Lung (tissue), 12 donors: Measurements from ENCODE around the gene STARD13. TPM values are rescaled to one million over a fixed set of nuclear protein-coding genes. Genes with fewer than 3 reads are reported as not detected.
A peak's percentile ranks its signal among the peaks of the same experiment; 100 is the strongest.

ENCODE experiments used
- ATAC-seq: fragments of 200-7000 bp; cut with Tn5 transposase; one replicate; pipeline ENCODE4 v1.9.1; 2020; ENCODE audit warnings: moderate number of reproducible peaks; ENCODE audit not compliant: insufficient read depth, low FRiP score
- DNase-seq, 3 donors: peaks; one replicate each; pipeline ENCODE4 v3.0.0-alpha.2; 2013 to 2017
- H3K27ac ChIP-seq, 2 donors: one replicate each; pipeline ENCODE4 v1.5.1; 2013; ENCODE audit warnings: mild to moderate bottlenecking in 2 of 2, moderate library complexity in 2 of 2, control low read depth in 1 of 2, inconsistent platforms in 1 of 2, low read depth in 1 of 2, low read length in 1 of 2
- H3K27me3 ChIP-seq, 3 donors: one replicate each; pipeline ENCODE4 v1.5.1; 2013; ENCODE audit warnings: low read length in 2 of 3; ENCODE audit not compliant: control insufficient read depth in 3 of 3, insufficient read depth in 3 of 3
- H3K36me3 ChIP-seq, 4 donors: one replicate each; pipeline ENCODE4 v1.5.1; 2013; ENCODE audit warnings: low read length in 4 of 4, mild to moderate bottlenecking in 1 of 4, moderate library complexity in 1 of 4; ENCODE audit not compliant: control insufficient read depth in 4 of 4, insufficient read depth in 4 of 4
- H3K4me1 ChIP-seq, 5 donors: one replicate each; pipeline ENCODE4 v1.5.1; 2013; ENCODE audit warnings: low read length in 5 of 5, mild to moderate bottlenecking in 2 of 5, moderate library complexity in 1 of 5; ENCODE audit not compliant: control insufficient read depth in 5 of 5, insufficient read depth in 5 of 5
- H3K4me3 ChIP-seq: one replicate; pipeline ENCODE4 v1.5.1; 2013; ENCODE audit warnings: mild to moderate bottlenecking, control low read depth, moderate library complexity
- H3K9ac ChIP-seq, 2 donors: one replicate each; pipeline ENCODE4 v1.5.1; 2013; ENCODE audit warnings: low read length in 2 of 2, control low read depth in 1 of 2; ENCODE audit not compliant: insufficient read depth in 1 of 2
- H3K9me3 ChIP-seq, 4 donors: one replicate each; pipeline ENCODE4 v1.5.1; 2013; ENCODE audit warnings: low read length in 3 of 4, mild to moderate bottlenecking in 1 of 4, moderate library complexity in 1 of 4; ENCODE audit not compliant: control insufficient read depth in 4 of 4, insufficient read depth in 3 of 4
- WGBS, 2 donors: extraction: QIAGEN DNeasy Blood & Tissue Kit; methylation state at CpG; one replicate each; pipeline ENCODE4 v1.1.7; 2013; 5-methylcytosine and 5-hydroxymethylcytosine counted together
- polyA plus RNA-seq, 2 donors: library from polyadenylated mRNA; stranded (reverse); fragments of 200-250 nt; gene quantifications; one replicate each; pipeline ENCODE4 v1.2.1, GENCODE V29; 2013
- total RNA-seq, 2 donors: library from RNA; depleted of rRNA in 1 of 2; stranded (reverse); fragments of >200 nt in 1 of 2; gene quantifications; one replicate each; pipeline ENCODE4 v1.2.1, GENCODE V29; 2014 to 2021
- TF ChIP-seq, protein P1 (sequence below): IDR thresholded peaks from 2 replicates; pipeline ENCODE4 v1.5.1; 2012; ENCODE audit warnings: mild to moderate bottlenecking; ENCODE audit errors: control extremely low read depth, extremely low read depth
- donor health status: control.
- donor health status: control.
- donor health status: Bipolar disorder and iron deficiency.
- donor health status: healthy.
- donor health status: DM: yes; HTN: yes; CAD: no.

Gene STARD13
- total and polyA plus RNA-seq, 4 donors = 7.9 to 91.6 (median 29.7) TPM

DNA sequence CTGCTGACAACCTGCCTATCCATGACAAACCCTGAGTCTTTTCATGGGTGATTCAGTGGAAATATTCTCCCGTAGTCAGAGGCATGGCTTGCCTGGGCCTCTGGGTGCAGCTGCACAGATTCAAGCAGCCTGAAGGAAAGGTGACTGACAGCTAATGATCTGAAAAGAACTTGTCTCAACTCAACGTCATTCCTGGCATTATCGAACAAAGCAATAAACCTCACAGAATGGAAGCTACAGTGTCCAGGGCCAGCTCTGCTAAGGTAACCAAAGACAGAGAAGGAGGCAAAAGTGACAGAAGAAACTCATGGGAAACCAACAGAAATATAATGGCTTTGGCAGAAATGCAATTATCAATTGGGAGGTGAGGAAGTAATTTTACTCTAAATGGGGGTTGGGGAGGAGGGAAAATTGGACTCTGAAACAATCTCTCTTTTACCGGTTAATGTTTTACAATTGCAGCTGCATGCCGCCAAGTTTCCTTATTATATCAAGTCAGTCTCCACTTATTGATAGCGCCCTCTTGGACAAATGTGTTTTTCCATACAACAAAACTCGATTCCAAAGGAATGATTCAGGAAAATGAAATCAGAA lies 12.9 kb downstream of the STARD13 start:
- DNase-seq (no peak), ATAC-seq (no peak)
- TF ChIP-seq, protein P1, sequence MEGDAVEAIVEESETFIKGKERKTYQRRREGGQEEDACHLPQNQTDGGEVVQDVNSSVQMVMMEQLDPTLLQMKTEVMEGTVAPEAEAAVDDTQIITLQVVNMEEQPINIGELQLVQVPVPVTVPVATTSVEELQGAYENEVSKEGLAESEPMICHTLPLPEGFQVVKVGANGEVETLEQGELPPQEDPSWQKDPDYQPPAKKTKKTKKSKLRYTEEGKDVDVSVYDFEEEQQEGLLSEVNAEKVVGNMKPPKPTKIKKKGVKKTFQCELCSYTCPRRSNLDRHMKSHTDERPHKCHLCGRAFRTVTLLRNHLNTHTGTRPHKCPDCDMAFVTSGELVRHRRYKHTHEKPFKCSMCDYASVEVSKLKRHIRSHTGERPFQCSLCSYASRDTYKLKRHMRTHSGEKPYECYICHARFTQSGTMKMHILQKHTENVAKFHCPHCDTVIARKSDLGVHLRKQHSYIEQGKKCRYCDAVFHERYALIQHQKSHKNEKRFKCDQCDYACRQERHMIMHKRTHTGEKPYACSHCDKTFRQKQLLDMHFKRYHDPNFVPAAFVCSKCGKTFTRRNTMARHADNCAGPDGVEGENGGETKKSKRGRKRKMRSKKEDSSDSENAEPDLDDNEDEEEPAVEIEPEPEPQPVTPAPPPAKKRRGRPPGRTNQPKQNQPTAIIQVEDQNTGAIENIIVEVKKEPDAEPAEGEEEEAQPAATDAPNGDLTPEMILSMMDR = no peak
- no peaks in the 10 kb centered on the region for H3K27me3 ChIP-seq
- H3K4me3 ChIP-seq = no peak overlapping the region
- 61 to 80% methylated on average over 7 of the region's 7 CpGs for WGBS, 2 donors
- H3K9ac ChIP-seq = no peak overlapping the region
- peaks cover 7 to 46% (median 20%) of the 10 kb centered on the region in 5 donors for H3K4me1 ChIP-seq
- H3K27ac ChIP-seq = peak overlapping the region; percentile 61 to 72
- H3K36me3 ChIP-seq = peaks cover 0 to 2% (median 0%) of the 10 kb centered on the region in 4 donors
- no peaks in the 10 kb centered on the region for H3K9me3 ChIP-seq

DNA sequence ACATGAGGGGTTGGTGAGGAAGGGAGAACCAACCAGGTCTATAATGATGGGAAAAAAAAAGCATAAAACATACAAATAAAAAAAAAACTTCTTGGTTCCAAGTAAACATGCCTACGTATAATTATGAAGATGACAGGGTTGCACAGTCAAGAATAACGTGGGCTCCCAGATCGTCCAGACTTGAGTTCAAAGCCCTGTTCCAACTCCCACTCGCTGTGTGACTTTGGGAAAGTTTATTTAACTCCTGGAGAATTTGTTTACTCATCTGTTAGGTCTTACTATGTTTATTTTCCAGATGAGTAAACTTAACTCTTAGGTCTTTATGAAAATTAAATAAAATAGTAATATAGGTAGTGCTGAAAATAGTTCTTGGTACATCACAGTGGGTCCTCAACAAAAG lies 13.8 kb downstream of the STARD13 start:
- TF ChIP-seq, protein P1 = no peak
- H3K27ac ChIP-seq = peak overlapping the region; percentile 17 to 58
- WGBS, 2 donors = 54 to 81% methylated on average over 4 of the region's 4 CpGs
- no peaks in the 10 kb centered on the region for H3K9me3 ChIP-seq
- ATAC-seq (no peak), DNase-seq (no peak)
- H3K4me1 ChIP-seq = peaks cover 13 to 39% (median 29%) of the 10 kb centered on the region in 5 donors
- no peak overlapping the region for H3K4me3 ChIP-seq
- no peak overlapping the region for H3K9ac ChIP-seq
- H3K27me3 ChIP-seq = no peaks in the 10 kb centered on the region
- peaks cover 0 to 2% (median 0%) of the 10 kb centered on the region in 4 donors for H3K36me3 ChIP-seq

DNA sequence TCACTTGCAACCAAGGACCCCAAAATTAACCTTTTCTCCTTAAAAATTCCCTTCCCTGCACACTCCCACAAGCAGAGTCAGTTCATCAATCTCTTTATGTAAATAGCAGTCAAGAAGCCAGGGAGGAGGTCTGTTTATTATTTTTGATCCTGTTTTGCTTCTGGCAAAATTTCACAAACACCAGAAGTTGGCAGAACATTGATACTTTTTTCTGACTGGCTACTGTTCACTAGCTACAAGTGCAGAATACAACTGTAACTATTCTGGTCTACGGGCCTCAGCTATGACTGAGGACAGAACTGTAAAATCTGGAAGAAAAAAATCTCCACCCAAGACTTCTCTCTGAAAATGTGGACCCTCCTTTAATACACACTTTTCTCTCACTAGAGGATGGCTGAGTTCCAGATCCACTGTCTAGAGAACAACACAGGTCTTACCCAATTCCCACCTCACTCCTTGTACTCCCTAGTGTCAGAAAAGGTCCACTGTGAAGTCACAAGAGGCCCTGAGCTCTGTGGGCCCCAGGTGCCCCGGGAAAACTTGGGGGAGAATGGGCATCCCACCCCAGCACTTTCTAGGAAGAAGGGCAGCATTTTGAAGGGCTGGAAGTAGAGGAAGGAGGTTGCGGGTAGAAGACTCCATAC lies 14.5 kb downstream of the STARD13 start:
- Histone ChIP-seq H3K27me3 (no peaks in the 10 kb centered on the region), H3K36me3 (peaks cover 0 to 2% (median 0%) of the 10 kb centered on the region in 4 donors), H3K4me1 (peaks cover 14 to 37% (median 31%) of the 10 kb centered on the region in 5 donors), H3K27ac (peak overlapping the region; percentile 17 to 41), H3K9me3 (no peaks in the 10 kb centered on the region), H3K9ac (no peak overlapping the region), H3K4me3 (no peak overlapping the region)
- DNase-seq (peak in 2 of 3 donors; percentile 78 to 81), ATAC-seq (no peak)
- 52 to 72% methylated on average over 3 of the region's 3 CpGs for WGBS, 2 donors
- TF ChIP-seq, protein P1 = no peak
